ENCODE measurements around the gene TM4SF4.

DNA sequence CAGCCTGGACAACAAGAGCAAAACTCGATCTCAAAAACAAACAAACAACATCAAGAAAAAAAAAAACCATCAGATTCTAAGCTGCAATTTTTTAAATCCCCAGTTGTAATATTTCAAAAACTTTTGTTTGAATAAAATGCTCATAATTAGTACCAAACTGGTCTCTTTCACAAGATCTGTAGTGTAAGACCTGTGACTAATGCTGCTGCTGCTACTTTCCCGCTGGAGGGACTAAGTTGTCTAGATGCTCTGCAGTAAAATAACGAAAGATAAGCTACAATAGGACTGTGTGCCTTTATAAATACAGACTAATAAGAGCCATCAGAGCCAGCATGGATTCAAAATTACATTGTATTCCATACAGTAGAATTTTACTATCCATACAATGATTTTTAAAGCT is 45.4 kb downstream of the TM4SF4 start:
- TF ChIP-seq, protein P1, sequence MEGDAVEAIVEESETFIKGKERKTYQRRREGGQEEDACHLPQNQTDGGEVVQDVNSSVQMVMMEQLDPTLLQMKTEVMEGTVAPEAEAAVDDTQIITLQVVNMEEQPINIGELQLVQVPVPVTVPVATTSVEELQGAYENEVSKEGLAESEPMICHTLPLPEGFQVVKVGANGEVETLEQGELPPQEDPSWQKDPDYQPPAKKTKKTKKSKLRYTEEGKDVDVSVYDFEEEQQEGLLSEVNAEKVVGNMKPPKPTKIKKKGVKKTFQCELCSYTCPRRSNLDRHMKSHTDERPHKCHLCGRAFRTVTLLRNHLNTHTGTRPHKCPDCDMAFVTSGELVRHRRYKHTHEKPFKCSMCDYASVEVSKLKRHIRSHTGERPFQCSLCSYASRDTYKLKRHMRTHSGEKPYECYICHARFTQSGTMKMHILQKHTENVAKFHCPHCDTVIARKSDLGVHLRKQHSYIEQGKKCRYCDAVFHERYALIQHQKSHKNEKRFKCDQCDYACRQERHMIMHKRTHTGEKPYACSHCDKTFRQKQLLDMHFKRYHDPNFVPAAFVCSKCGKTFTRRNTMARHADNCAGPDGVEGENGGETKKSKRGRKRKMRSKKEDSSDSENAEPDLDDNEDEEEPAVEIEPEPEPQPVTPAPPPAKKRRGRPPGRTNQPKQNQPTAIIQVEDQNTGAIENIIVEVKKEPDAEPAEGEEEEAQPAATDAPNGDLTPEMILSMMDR (IDR thresholded peaks at IDR 0.05) = no peak
- TF ChIP-seq EZH2 (IDR thresholded peaks at IDR 0.05) (no peak), EZH2phosphoT487 (IDR thresholded peaks at IDR 0.05) (no peak)
